ENCODE results near the gene SNRNP25.

The SNRNP25 gene

GRCh38 chr16:63998-64913, 10.6 kb downstream of the SNRNP25 start:
- DNase-seq (ENCODE audit: low spot score), result no peak

- no peak for DNase-seq (ENCODE audit: low spot score)
Measured at GRCh38 chr16:64914-65255, 11.3 kb downstream of the SNRNP25 start.

GRCh38 chr16:65745-66144, 12.1 kb downstream of the SNRNP25 start:
- DNase-seq (ENCODE audit: low spot score), result peak; percentile 74

- no peak for DNase-seq (ENCODE audit: low spot score)
Measured at GRCh38 chr16:66309-67182, 12.9 kb downstream of the SNRNP25 start.

- DNase-seq (ENCODE audit: low spot score), result no peak
Measured at GRCh38 chr16:67183-67791, 13.7 kb downstream of the SNRNP25 start.

GRCh38 chr16:67884-68789, 14.5 kb downstream of the SNRNP25 start:
- no peak for DNase-seq (ENCODE audit: low spot score)

GRCh38 chr16:69181-69580, 15.6 kb downstream of the SNRNP25 start:
- no peak for DNase-seq (ENCODE audit: low spot score)

GRCh38 chr16:71210-71539, 17.5 kb downstream of the SNRNP25 start:
- no peak for DNase-seq (ENCODE audit: low spot score)

GRCh38 chr16:71540-72401, 18.1 kb downstream of the SNRNP25 start:
- no peak for DNase-seq (ENCODE audit: low spot score)

GRCh38 chr16:72561-73548, 19.2 kb downstream of the SNRNP25 start, which contains the start of gene RHBDF1:
TSS of gene RHBDF1 (minus strand) at chr16:72631. CDS start at chr16:65015, 7,616 bp downstream.
- DNase-seq (ENCODE audit: low spot score), result no peak

- DNase-seq (ENCODE audit: low spot score), result no peak
Measured at GRCh38 chr16:74051-74746, 20.6 kb downstream of the SNRNP25 start.

- no peak for DNase-seq (ENCODE audit: low spot score)
Measured at GRCh38 chr16:74747-75334, 21.2 kb downstream of the SNRNP25 start.

- DNase-seq (ENCODE audit: low spot score), result no peak
Measured at GRCh38 chr16:75580-76501, 22.2 kb downstream of the SNRNP25 start.

GRCh38 chr16:76535-77272, 23.1 kb downstream of the SNRNP25 start:
- no peak for DNase-seq (ENCODE audit: low spot score)

GRCh38 chr16:77273-77806, 23.7 kb downstream of the SNRNP25 start:
- DNase-seq (ENCODE audit: low spot score), result no peak

GRCh38 chr16:77807-78443, 24.3 kb downstream of the SNRNP25 start, which contains the start of gene MPG:
TSS of gene MPG (plus strand) at chr16:78225. CDS start at chr16:78310, 85 bp downstream.
- peak; percentile 79 for DNase-seq (ENCODE audit: low spot score)
